Stimulated activated CD4-positive, alpha-beta T cell treated with anti-CD3 and anti-CD28 coated beads, Interleukin-4, amount 100 ng/mL, for 4 hours (primary cell): Measurements from ENCODE around the gene FNDC7.
"Not testable (repeated sequence)": the region's sequence is repeated elsewhere in the genome, so short reads cannot be mapped to it uniquely, and the experiment has no call there.

ENCODE experiments used
- DNase-seq, 2 experiments: peaks; one replicate each; pipeline ENCODE4 v3.0.0-alpha.2; 2020

The FNDC7 gene

DNA sequence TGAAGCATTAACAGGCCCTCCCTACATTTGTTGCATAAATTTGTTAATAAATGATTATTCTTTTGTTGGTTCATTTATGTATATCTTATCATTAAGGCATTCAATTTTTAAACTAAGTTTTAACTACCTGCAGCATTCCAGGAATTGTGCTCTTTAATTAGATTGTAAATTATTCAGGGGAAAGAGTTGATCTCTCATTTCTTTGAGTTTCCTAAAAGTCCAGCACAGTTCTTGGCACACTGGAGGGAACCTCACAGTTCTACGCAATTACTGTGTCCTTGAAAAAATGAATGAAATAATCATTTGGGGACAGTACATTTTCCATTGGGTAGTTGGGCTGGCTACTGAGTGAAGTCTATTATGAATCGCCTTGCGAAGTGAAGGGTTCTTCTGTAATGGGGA is 33.3 kb downstream of the FNDC7 start:
- DNase-seq: no peak

GRCh38 chr1:108746382-108747170 is 33.9 kb downstream of the FNDC7 start, which contains the start of gene STXBP3:
TSS of gene STXBP3 (plus strand) at chr1:108746674. CDS start at chr1:108746738, 64 bp downstream.
- DNase-seq: peak; percentile 99 to 100

- peak; percentile 5 to 11 for DNase-seq
These were observed 34.6 kb downstream of the FNDC7 start for GRCh38 chr1:108747171-108747850.

GRCh38 chr1:108747898-108748297 is 35.2 kb downstream of the FNDC7 start:
- DNase-seq: no peak

DNA sequence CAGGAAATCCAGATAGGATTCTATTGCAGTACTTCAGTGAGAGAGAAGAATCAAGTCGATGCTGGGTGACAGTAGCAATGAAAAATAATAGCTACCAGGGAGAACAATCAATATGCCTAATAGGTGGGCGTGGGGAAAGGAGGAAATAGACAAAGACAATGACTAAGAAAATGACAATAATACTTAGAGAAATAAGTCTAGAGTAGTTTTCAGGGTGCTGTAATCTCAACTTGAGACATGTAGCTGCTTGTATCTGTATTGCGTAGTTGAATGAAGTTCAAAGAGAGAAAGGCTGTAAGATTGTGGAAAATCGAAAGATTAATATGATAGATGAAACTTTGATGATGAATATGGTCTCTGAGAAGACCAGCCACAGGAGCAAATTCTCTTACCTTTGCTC is 36.4 kb downstream of the FNDC7 start:
- DNase-seq: no peak

- no peak for DNase-seq
These were observed 37.9 kb downstream of the FNDC7 start for GRCh38 chr1:108750476-108751181.

GRCh38 chr1:108753363-108753762 is 40.7 kb downstream of the FNDC7 start:
- no peak for DNase-seq

DNA sequence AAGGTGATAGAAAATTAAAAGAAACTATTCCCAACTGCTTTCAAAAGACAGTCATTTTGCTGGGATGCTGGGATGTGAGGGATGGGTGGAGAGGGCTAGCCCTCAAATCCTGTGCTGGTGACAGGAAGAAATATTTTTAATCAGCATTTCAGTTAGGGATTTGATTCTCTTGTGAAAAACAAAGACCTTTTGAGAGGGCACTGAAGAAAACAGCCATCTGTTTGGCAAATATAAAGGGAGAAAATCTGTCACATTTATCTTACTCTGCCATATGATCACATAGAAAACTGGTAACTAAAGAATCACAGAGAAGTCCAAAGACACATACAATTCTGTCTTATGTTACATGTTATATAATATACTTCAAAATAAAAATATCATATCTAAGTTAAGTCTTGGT is 46.1 kb downstream of the FNDC7 start:
- DNase-seq: no peak

- DNase-seq: no peak
These were observed 54.4 kb downstream of the FNDC7 start for GRCh38 chr1:108767115-108767514.

DNA sequence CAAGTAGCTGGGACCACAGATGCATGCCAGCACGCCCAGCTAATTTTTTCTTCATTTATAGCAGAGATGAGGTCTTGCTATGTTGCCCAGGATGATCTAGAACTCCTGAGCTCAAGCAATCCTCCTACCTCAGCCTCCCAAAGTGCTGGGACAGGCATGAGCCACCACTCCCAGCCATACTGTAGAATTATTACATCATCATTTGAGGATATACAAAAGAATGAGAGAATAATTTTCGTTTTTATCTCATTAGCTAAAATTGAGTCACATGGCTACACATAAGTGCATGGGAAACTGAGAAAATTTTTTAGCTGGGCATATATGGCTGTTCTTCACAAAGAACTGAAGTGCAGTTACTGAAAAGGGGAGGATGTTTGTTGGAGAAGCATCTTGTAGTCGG is 55.0 kb downstream of the FNDC7 start:
- DNase-seq: no peak

- no peak for DNase-seq
These were observed 65.1 kb downstream of the FNDC7 start for GRCh38 chr1:108777839-108778238.

DNA sequence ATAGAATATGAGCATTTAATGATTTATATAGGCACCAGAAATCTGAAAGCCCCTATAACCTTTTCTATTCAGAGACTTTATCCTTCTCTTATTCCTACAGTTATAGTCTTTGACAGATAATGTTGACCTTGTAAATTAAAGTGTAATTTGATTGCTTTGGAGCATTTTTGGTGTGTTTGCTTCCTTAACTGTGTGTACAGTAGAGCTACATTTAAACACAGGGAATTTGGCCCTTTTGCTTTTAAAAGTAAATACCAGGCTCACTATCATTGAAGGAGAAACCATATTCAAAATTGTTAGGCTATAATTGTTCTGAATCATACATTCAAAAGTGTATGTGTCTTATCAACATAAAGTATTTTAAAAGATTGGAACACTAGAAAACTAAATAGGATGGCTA is 66.7 kb downstream of the FNDC7 start:
- DNase-seq: no peak

DNA sequence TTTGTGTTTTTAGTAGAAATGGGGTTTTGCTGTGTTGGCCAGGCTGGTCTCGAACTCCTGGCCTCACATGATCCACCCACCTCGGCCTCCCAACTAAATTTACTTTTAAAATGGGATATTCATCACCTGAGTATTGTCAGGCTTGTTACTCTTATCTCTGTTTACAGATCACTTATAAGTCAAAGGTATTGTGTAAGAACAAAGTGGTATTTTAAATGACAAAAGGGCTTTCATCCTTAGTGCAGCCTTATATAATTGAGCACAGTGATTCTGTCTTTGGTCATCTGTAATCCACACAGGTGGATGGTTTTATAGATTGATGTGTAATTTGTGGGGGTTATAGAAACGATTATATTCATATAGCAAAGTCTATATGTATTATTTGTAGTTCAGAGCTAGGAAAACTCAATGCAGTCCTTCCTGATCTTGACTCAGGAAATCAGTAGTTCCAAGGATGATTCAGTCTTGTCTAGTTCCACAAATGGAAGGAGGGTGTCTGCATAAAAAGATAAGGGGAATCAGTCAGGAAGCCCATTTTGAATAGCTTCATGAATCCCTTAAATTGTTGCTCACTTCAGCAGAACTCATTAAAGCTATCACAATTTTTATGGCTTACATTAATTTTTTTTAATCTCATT is 68.3 kb downstream of the FNDC7 start:
- DNase-seq: no peak

GRCh38 chr1:108781575-108781944 is 68.9 kb downstream of the FNDC7 start:
- DNase-seq: not testable (repeated sequence)

DNA sequence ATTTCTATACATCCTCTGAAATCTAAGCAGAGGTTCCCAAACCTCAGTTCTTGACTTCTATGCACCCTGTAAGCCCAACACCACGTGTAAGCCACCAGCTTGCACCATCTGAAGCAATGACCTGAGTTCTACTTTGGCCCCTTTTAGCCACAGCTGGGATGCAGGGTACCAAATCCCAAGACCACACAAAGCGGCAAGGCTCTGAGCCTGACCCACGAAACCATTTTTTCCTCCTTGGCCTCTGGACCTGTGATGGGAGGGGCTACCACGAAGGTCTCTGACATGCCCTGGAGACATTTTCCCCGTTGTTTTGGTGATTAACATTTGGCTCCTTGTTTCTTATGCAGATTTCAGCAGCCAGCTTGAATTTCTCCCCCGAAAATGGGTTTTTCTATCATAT is 72.6 kb downstream of the FNDC7 start:
- DNase-seq: no peak

GRCh38 chr1:108785880-108786279 is 73.2 kb downstream of the FNDC7 start:
- DNase-seq: no peak

DNA sequence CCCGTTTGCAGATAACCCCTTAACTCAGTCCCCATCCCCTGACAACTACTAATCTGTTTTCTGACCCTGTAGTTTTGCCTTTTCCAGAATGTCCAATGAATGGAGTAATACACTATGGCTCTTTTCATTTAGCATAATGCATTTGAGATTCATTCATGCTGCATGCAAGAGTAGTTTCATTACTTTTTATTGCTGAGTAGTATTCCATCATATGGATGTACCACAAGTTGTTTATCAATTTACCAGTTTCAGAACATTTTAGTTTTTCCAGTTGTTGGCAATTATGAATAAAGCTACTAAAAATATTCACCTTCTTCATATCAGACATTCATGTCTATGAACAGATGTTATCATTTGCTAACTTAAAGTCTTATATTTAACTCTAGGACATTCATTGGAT is 79.1 kb downstream of the FNDC7 start:
- DNase-seq: no peak
